ENCODE data around the gene NAALADL1.
"Not testable (repeated sequence)": the region's sequence is repeated elsewhere in the genome, so short reads cannot be mapped to it uniquely, and the experiment has no call there.

NAALADL1 gene

DNA sequence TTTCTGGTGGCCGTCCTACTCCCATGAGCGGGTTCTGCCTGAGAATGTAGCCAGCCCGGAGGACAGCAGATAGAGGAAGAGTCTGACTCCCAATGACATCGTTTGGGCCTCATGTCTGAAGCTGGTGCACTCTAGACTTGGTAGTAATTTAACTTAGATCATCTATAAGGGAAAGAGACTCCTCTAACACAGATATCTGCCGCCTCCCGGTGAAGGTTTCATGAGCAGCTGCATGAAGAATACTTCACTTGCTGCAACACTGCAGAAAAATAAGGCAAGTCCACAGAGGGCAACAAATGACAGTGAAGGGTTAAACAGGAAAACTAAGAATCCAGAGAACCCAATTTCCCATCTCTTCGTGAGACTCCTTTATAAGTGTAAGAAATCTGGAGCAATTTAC lies 50.3 kb downstream of the NAALADL1 start:
- Histone ChIP-seq H3K9ac (0 out of 22 replicates have a peak overlapping the region, but pooled peaks of 1 of the 11 experiments have one; percentile 1), H3K4me3 (no peak overlapping the region), H3K27me3 (no peaks in the 10 kb centered on the region), H3K27ac (no peak overlapping the region), H3K4me1 (peaks cover 10 to 30% (median 22%) of the 10 kb centered on the region in 10 experiments), H3K9me3 (replicated peaks in 1 of 11) (no peaks in the 10 kb centered on the region), H3K4me2 (no peak overlapping the region), H3K36me3 (no peaks in the 10 kb centered on the region), H4K20me1 (no peaks in the 10 kb centered on the region)
- TF ChIP-seq Cebpa-rat (IDR thresholded peaks at IDR 0.05): no peak

DNA sequence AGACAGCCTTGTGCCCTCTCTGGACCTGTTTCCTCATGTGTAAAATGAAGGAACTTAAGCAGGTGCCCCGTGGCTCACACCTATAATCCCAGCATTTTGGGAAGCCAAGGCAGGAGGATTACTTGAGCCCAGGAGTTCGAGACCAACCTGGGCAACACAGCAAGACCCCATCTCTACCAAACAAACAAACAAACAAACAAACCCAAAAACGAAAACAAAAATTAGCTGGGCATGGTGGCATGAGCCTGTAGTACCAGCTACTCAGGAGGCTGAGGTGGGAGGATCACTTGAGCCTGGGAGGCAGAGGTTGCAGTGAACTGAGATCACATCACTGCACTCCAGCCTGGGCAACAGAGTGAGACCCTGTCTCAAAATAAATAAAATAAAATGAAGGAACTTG lies 54.4 kb downstream of the NAALADL1 start:
- not testable (repeated sequence) for H3K36me3 ChIP-seq; H4K20me1 ChIP-seq; H3K27ac ChIP-seq; H3K9ac ChIP-seq; H3K27me3 ChIP-seq; H3K9me3 ChIP-seq (replicated peaks in 1 of 11); H3K4me3 ChIP-seq
- Histone ChIP-seq H3K4me1 (peaks cover 5 to 24% (median 9%) of the 10 kb centered on the region in 10 experiments; a peak in 16 of 20 replicates), H3K4me2 (peak overlapping the region in 3 of 11 experiments; percentile 24 to 38 (median 25); a peak in 4 of 22 replicates)

DNA sequence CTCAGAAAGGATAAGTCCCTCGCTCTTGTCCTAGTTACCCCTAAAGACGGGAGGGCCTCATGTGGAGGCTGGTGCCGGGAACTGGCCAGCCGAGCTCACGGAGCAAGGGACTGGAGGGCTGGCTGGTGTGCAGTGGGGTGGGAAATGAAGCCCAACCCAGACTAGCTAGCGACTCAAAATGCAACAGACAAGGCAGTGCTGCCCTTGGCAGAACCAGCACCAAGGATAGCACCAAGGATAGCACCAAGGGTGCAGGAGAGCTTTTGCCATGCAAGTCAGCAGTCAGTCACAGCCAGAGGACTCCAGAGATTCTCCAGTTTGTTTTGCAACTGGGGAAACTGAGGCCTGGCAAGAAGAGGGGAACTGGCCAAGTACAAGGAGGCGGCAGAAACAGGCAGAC lies 55.1 kb downstream of the NAALADL1 start:
- Histone ChIP-seq H3K36me3 (no peaks in the 10 kb centered on the region), H3K27me3 (no peaks in the 10 kb centered on the region), H4K20me1 (no peaks in the 10 kb centered on the region), H3K9ac (no peak overlapping the region), H3K4me1 (peaks cover 12 to 31% (median 16%) of the 10 kb centered on the region in 10 experiments; a peak in 19 of 20 replicates), H3K9me3 (replicated peaks in 1 of 11) (no peaks in the 10 kb centered on the region), H3K27ac (no peak overlapping the region), H3K4me3 (no peak overlapping the region), H3K4me2 (no peak overlapping the region)
- no peak for TF ChIP-seq Cebpa-rat (IDR thresholded peaks at IDR 0.05)

DNA sequence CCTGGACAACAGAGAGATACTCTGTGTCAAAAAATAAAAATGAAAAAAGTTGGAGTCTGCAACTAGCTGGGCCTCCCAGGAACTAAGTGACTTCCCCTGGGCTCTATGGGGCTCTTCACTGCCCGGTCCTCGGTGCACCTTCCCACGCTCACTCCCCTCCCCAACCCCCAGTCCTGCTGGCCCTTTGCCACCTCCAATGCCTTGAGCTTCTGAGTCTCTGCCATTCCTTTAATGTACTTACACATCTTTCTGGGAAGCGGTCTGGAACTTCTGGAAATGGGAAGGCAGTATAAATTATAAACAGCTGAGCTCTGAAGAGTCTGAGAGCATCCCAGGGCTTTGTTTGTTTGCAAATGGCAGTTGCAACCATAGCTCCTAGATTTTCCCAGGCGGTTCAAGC lies 55.6 kb downstream of the NAALADL1 start:
- TF ChIP-seq Cebpa-rat (IDR thresholded peaks at IDR 0.05): no peak
- Histone ChIP-seq H3K27ac (no peak overlapping the region), H3K4me1 (peaks cover 16 to 34% (median 21%) of the 10 kb centered on the region in 10 experiments; a peak in 19 of 20 replicates), H3K4me3 (no peak overlapping the region), H3K9ac (no peak overlapping the region), H3K36me3 (no peaks in the 10 kb centered on the region), H3K4me2 (no peak overlapping the region), H3K27me3 (no peaks in the 10 kb centered on the region), H4K20me1 (no peaks in the 10 kb centered on the region), H3K9me3 (replicated peaks in 1 of 11) (no peaks in the 10 kb centered on the region)

DNA sequence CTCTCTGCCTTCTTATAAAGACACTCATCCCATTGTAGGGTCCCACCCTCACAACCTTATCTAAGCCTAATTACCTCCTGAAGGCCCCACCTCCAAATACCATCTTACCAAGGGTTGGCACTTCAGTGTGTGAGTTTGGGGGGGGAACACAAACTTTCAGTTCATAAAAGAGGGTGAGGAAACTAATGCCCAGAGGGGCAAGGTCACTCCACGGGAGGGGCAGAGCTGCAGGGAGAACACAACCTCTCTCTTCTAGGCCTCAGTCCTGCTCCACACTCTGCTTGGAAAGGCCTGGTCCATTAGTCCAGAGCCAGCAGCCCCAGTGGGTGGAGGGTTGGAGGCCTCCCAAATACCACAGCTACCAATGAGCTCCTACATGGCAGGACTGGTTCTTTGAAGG lies 58.9 kb downstream of the NAALADL1 start:
- Histone ChIP-seq H4K20me1 (no peaks in the 10 kb centered on the region), H3K4me2 (0 out of 22 replicates have a peak overlapping the region, but pooled peaks of 1 of the 11 experiments have one; percentile 44), H3K4me3 (no peak overlapping the region), H3K9ac (no peak overlapping the region), H3K36me3 (no peaks in the 10 kb centered on the region), H3K4me1 (peaks cover 35 to 46% (median 42%) of the 10 kb centered on the region in 10 experiments), H3K9me3 (replicated peaks in 1 of 11) (no peaks in the 10 kb centered on the region), H3K27me3 (no peaks in the 10 kb centered on the region), H3K27ac (no peak overlapping the region)
- TF ChIP-seq Cebpa-rat (IDR thresholded peaks at IDR 0.05): no peak

DNA sequence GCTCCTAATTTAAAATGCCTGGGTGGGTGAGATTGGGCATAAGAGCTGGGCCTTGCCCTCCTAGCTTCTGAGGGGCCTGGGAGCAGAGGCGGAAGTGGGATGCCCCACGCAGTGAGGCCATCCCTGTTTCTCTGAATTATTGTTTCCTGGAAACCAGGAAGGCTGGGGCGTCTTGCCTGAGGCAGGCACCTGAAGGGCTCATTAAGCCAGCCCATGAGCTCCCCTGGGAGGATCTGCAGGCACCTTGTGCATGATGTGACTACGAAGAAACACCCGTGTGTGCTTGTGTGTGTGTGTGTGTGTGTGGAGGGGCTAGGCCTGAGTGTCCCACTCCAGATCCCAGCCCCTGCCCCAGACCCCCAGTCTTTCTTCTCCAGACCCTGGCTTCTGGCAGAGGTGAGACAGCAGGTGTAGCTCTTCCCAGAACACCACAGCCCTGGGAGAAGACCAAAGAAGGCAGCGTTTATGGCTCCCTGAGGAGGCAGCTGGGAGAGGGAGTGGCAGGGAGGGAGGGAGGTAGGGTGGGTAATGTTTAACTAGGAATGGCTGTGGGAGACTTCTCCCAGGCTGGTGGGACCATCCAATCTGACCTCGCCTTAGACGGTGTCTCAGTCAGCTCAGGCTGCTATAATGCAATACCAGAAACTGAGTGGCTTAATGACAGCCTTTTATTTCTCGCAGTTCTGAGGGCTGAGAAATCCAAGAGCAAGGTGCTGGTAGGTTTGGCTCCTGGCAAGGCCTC lies 59.5 kb downstream of the NAALADL1 start:
- no peaks in the 10 kb centered on the region for H3K9me3 ChIP-seq (replicated peaks in 1 of 11)
- H3K36me3 ChIP-seq: no peaks in the 10 kb centered on the region
- H3K4me2 ChIP-seq: peak overlapping the region in 10 of 11 experiments; percentile 39 to 93 (median 54); a peak in 20 of 22 replicates
- peak overlapping the region in 3 of 11 experiments; percentile 20 to 69 (median 22); a peak in 1 of 22 replicates for H3K27ac ChIP-seq
- peaks cover 31 to 42% (median 38%) of the 10 kb centered on the region in 10 experiments for H3K4me1 ChIP-seq
- no peaks in the 10 kb centered on the region for H4K20me1 ChIP-seq
- H3K9ac ChIP-seq: peak overlapping the region in 1 of 11 experiments; percentile 31; a peak in 1 of 22 replicates
- no peaks in the 10 kb centered on the region for H3K27me3 ChIP-seq
- H3K4me3 ChIP-seq: no peak overlapping the region
- TF ChIP-seq Cebpa-rat (IDR thresholded peaks at IDR 0.05): no peak

DNA sequence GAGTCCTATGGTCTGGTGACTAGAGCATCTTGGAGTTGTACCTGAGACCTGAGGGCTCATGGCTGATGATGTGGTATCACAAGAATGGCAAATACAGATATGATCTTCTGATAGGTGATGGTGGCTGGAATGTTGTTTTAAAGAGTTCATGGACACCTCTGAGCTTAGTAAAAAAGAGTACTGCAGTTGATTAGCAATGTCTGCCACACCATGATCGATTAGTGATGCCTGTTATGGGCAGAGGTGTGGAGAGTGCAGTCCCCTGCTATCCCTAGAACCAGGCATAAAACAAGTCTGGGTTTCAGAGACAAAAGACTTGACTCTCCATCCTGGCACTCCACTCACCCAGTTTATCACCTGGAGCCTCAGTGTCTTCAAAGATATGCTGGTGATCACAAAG lies 60.2 kb downstream of the NAALADL1 start:
- peak overlapping the region in 10 of 11 experiments; percentile 39 to 93 (median 54); a peak in 18 of 22 replicates for H3K4me2 ChIP-seq
- no peaks in the 10 kb centered on the region for H4K20me1 ChIP-seq
- peaks cover 31 to 42% (median 38%) of the 10 kb centered on the region in 10 experiments for H3K4me1 ChIP-seq
- peak overlapping the region in 1 of 11 experiments; percentile 31; a peak in 1 of 22 replicates for H3K9ac ChIP-seq
- no peak for TF ChIP-seq Cebpa-rat (IDR thresholded peaks at IDR 0.05)
- H3K27me3 ChIP-seq: no peaks in the 10 kb centered on the region
- H3K9me3 ChIP-seq (replicated peaks in 1 of 11): no peaks in the 10 kb centered on the region
- peak overlapping the region in 2 of 11 experiments; percentile 22 to 69; a peak in 1 of 22 replicates for H3K27ac ChIP-seq
- H3K36me3 ChIP-seq: no peaks in the 10 kb centered on the region
- no peak overlapping the region for H3K4me3 ChIP-seq

DNA sequence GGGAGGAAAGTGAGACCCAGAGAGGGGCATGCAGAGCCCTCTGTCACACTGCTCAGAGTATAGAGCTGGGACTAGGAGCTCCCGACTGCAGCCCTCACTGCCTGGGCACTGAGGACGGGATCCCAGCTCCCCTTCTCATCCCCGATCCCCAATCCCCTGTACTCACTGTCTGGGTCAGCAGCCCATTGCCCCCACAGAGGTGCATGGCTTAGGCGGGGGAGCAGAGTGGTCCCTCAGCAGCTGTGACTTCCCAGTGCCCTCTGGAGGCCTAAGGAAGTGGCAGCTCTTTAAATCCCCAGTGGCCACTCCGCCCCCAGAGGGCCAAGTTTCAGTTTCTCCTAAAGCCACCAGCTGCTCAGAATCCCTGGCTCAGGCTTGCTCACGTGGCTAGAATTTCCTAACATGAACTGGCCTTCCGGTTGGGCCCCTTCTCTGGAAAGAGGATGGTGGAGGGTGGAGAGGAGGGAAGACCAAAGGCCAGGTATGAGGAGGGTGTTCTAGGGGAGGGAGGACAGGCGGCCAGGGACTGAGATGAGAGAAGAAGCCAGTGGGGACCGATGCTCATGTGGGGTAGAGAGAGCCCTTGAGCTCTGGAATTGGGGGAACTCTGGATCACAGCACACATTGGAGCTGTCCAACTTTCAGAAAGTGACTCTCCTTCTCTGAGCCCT lies 61.5 kb downstream of the NAALADL1 start, which contains the start of gene BATF2:
TSS of gene BATF2 (minus strand) at position 262 of the 671 bp plus-strand sequence. CDS start at position 205, 57 bp downstream.
- Histone ChIP-seq H3K27me3 (no peaks in the 10 kb centered on the region), H4K20me1 (no peaks in the 10 kb centered on the region), H3K4me3 (peak within 1 kb of the TSS in 7 of 10 experiments; percentile 6 to 59 (median 51); a peak in 12 of 20 replicates), H3K9ac (peak within 1 kb of the TSS; percentile 13 to 74 (median 48); a peak in 20 of 22 replicates), H3K36me3 (peaks cover 0 to 9% (median 0%) of the 10 kb centered on the region in 11 experiments; a peak in 1 of 22 replicates), H3K4me1 (peaks cover 34 to 46% (median 38%) of the 10 kb centered on the region in 10 experiments), H3K9me3 (replicated peaks in 1 of 11) (no peaks in the 10 kb centered on the region), H3K4me2 (peak within 1 kb of the TSS; percentile 76 to 94 (median 87)), H3K27ac (peak within 1 kb of the TSS; percentile 29 to 71 (median 54); a peak in 20 of 22 replicates)
- no peak for TF ChIP-seq Cebpa-rat (IDR thresholded peaks at IDR 0.05)

DNA sequence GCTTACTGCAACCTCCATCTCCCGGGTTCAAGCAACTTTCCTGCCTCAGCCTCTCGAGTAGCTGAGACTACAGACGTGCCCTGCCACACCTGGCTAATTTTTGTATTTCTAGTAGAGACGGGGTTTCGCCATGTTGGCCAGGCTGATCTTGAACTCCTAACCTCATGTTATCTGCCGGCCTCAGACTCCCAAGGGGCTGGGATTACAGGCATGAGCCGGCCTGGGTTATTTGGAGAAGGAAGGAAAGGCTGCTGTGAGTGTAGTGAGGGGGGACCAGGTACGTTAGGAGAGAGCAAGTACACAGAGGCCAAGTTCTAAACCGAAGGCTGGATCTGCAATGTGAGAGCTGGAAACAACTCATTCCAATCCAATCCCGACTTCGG lies 62.0 kb downstream of the NAALADL1 start:
- Histone ChIP-seq H3K36me3 (peaks cover 0 to 11% (median 0%) of the 10 kb centered on the region in 11 experiments; a peak in 1 of 22 replicates), H3K27me3 (no peaks in the 10 kb centered on the region), H3K9me3 (replicated peaks in 1 of 11) (no peaks in the 10 kb centered on the region), H3K4me2 (peak overlapping the region; percentile 76 to 94 (median 87)), H3K9ac (peak overlapping the region; percentile 13 to 74 (median 48); a peak in 19 of 22 replicates), H4K20me1 (no peaks in the 10 kb centered on the region), H3K4me3 (peak overlapping the region in 7 of 10 experiments; percentile 6 to 59 (median 51); a peak in 12 of 20 replicates), H3K27ac (peak overlapping the region; percentile 29 to 71 (median 51); a peak in 19 of 22 replicates), H3K4me1 (peaks cover 36 to 51% (median 39%) of the 10 kb centered on the region in 10 experiments)
- TF ChIP-seq Cebpa-rat (IDR thresholded peaks at IDR 0.05): no peak
